Measurements from ENCODE around the gene SYCP2L.
A peak's percentile ranks its signal among the peaks of the same experiment; 100 is the strongest.
"Not testable (repeated sequence)": the region's sequence is repeated elsewhere in the genome, so short reads cannot be mapped to it uniquely, and the experiment has no call there.

Gene SYCP2L

GRCh38 chr6:10957414-10957886 lies 70.6 kb downstream of the SYCP2L start:
- DNase-seq (ENCODE audit: low read depth): no peak

GRCh38 chr6:10960171-10960570 lies 73.3 kb downstream of the SYCP2L start:
- DNase-seq (ENCODE audit: low read depth): no peak

GRCh38 chr6:10961837-10962236 lies 75.0 kb downstream of the SYCP2L start:
- no peak for DNase-seq (ENCODE audit: low read depth)

GRCh38 chr6:10962673-10963072 lies 75.8 kb downstream of the SYCP2L start:
- no peak for DNase-seq (ENCODE audit: low read depth)

- no peak for DNase-seq (ENCODE audit: low read depth)
Measured at GRCh38 chr6:10963113-10963512, 76.3 kb downstream of the SYCP2L start.

GRCh38 chr6:10964684-10965083 lies 77.8 kb downstream of the SYCP2L start:
- no peak for DNase-seq (ENCODE audit: low read depth)

- DNase-seq (ENCODE audit: low read depth): no peak
Measured at GRCh38 chr6:10968776-10969175, 81.9 kb downstream of the SYCP2L start.

GRCh38 chr6:10970731-10971130 lies 83.9 kb downstream of the SYCP2L start:
- DNase-seq (ENCODE audit: low read depth): no peak

- no peak for DNase-seq (ENCODE audit: low read depth)
Measured at GRCh38 chr6:10972196-10972595, 85.3 kb downstream of the SYCP2L start.

- no peak for DNase-seq (ENCODE audit: low read depth)
Measured at GRCh38 chr6:10976571-10976970, 89.7 kb downstream of the SYCP2L start.

GRCh38 chr6:10977231-10977968 lies 90.5 kb downstream of the SYCP2L start:
- DNase-seq (ENCODE audit: low read depth): no peak

- DNase-seq (ENCODE audit: low read depth): no peak
Measured at GRCh38 chr6:10979603-10980002, 92.8 kb downstream of the SYCP2L start.

- DNase-seq (ENCODE audit: low read depth): no peak
Measured at GRCh38 chr6:10981409-10981808, 94.6 kb downstream of the SYCP2L start.

- not testable (repeated sequence) for DNase-seq (ENCODE audit: low read depth)
Measured at GRCh38 chr6:10984959-10985358, 98.1 kb downstream of the SYCP2L start.

GRCh38 chr6:10989587-10989986 lies 102.7 kb downstream of the SYCP2L start:
- no peak for DNase-seq (ENCODE audit: low read depth)

- no peak for DNase-seq (ENCODE audit: low read depth)
Measured at GRCh38 chr6:10991115-10991514, 104.3 kb downstream of the SYCP2L start.

- no peak for DNase-seq (ENCODE audit: low read depth)
Measured at GRCh38 chr6:10993896-10994295, 107.0 kb downstream of the SYCP2L start.

GRCh38 chr6:10995114-10995707 lies 108.4 kb downstream of the SYCP2L start:
- DNase-seq (ENCODE audit: low read depth): no peak

GRCh38 chr6:10999994-11000393 lies 113.1 kb downstream of the SYCP2L start:
- peak; percentile 17 for DNase-seq (ENCODE audit: low read depth)

GRCh38 chr6:11002176-11002575 lies 115.3 kb downstream of the SYCP2L start:
- no peak for DNase-seq (ENCODE audit: low read depth)

- DNase-seq (ENCODE audit: low read depth): not testable (repeated sequence)
Measured at GRCh38 chr6:11003297-11003696, 116.4 kb downstream of the SYCP2L start.

GRCh38 chr6:11006061-11006460 lies 119.2 kb downstream of the SYCP2L start:
- no peak for DNase-seq (ENCODE audit: low read depth)

- no peak for DNase-seq (ENCODE audit: low read depth)
Measured at GRCh38 chr6:11007715-11008608, 121.1 kb downstream of the SYCP2L start.
